RWPE2 (cell line): Measurements from ENCODE around the gene CHCHD6.
A peak's percentile ranks its signal among the peaks of the same experiment; 100 is the strongest.

ENCODE experiments used
- ATAC-seq: fragments of 200-7000 bp; cut with Tn5 transposase; 3 replicates; pipeline ENCODE4 v1.9.1; 2021; ENCODE audit warnings: low read depth
- DNase-seq: peaks from one replicate; pipeline ENCODE4 v3.0.0-alpha.2; 2020; ENCODE audit warnings: low spot score
- H3K27ac ChIP-seq: fragments of 450-650 bp; 2 replicates; pipeline ENCODE4 v1.5.1; 2017; ENCODE audit warnings: mild to moderate bottlenecking; ENCODE audit not compliant: poor library complexity, severe bottlenecking
- H3K27me3 ChIP-seq: fragments of 250-450 bp; sonication (Bioruptor Pico); 2 replicates; pipeline ENCODE4 v1.5.1; 2021; ENCODE audit warnings: mild to moderate bottlenecking, moderate library complexity; ENCODE audit not compliant: insufficient read depth, poor library complexity, severe bottlenecking
- H3K36me3 ChIP-seq: fragments of 250-450 bp; sonication (Bioruptor Pico); 2 replicates; pipeline ENCODE4 v1.5.1; 2020; ENCODE audit warnings: low read depth, mild to moderate bottlenecking, moderate library complexity
- H3K4me1 ChIP-seq: fragments of 250-450 bp; sonication (Bioruptor Pico); 2 replicates; pipeline ENCODE4 v1.5.1; 2021; ENCODE audit warnings: mild to moderate bottlenecking, moderate library complexity; ENCODE audit not compliant: insufficient read depth, poor library complexity, severe bottlenecking
- H3K4me3 ChIP-seq: fragments of 250-450 bp; sonication (Bioruptor Pico); 2 replicates; pipeline ENCODE4 v1.5.1; 2021; ENCODE audit warnings: mild to moderate bottlenecking, moderate library complexity; ENCODE audit not compliant: severe bottlenecking
- H3K9me3 ChIP-seq: fragments of 250-450 bp; sonication (Bioruptor Pico); 2 replicates; pipeline ENCODE4 v1.5.1; 2021; ENCODE audit warnings: mild to moderate bottlenecking, moderate library complexity; ENCODE audit not compliant: severe bottlenecking
- CTCF ChIP-seq: fragments of 450-650 bp; IDR thresholded peaks from one replicate; pipeline ENCODE4 v1.5.1; 2017; ENCODE audit warnings: mild to moderate bottlenecking, moderate library complexity; ENCODE audit not compliant: poor library complexity, severe bottlenecking

Gene CHCHD6

GRCh38 chr3:126995926-126996512, 292.0 kb downstream of the CHCHD6 start:
- DNase-seq (no peak), ATAC-seq (no peak)
- Histone ChIP-seq H3K36me3 (peaks cover 38% of the 10 kb centered on the region), H3K27me3 (no peaks in the 10 kb centered on the region), H3K4me3 (no peak overlapping the region), H3K9me3 (no peaks in the 10 kb centered on the region), H3K27ac (no peak overlapping the region), H3K4me1 (peaks cover 5% of the 10 kb centered on the region)
- no peak for TF ChIP-seq CTCF

- H3K27me3 ChIP-seq, result no peaks in the 10 kb centered on the region
- H3K4me1 ChIP-seq, result peaks cover 10% of the 10 kb centered on the region
- TF ChIP-seq CTCF, result no peak
- ATAC-seq (no peak), DNase-seq (no peak)
- peaks cover 31% of the 10 kb centered on the region for H3K36me3 ChIP-seq
- no peaks in the 10 kb centered on the region for H3K9me3 ChIP-seq
- no peak overlapping the region for H3K4me3 ChIP-seq
- no peak overlapping the region for H3K27ac ChIP-seq
Observed at GRCh38 chr3:126996905-126997304, 292.9 kb downstream of the CHCHD6 start.

GRCh38 chr3:126997455-126998038, 293.5 kb downstream of the CHCHD6 start:
- Histone ChIP-seq H3K27ac (peak overlapping the region; percentile 14), H3K36me3 (peaks cover 31% of the 10 kb centered on the region), H3K27me3 (no peaks in the 10 kb centered on the region), H3K9me3 (no peaks in the 10 kb centered on the region), H3K4me1 (peaks cover 16% of the 10 kb centered on the region), H3K4me3 (no peak overlapping the region)
- TF ChIP-seq CTCF, result no peak
- ATAC-seq (no peak), DNase-seq (no peak)

GRCh38 chr3:126998320-126998719, 294.3 kb downstream of the CHCHD6 start:
- peaks cover 26% of the 10 kb centered on the region for H3K36me3 ChIP-seq
- peak overlapping the region; percentile 14 for H3K27ac ChIP-seq
- H3K4me1 ChIP-seq, result peaks cover 19% of the 10 kb centered on the region
- TF ChIP-seq CTCF, result no peak
- no peak for ATAC-seq
- H3K4me3 ChIP-seq, result no peak overlapping the region
- no peaks in the 10 kb centered on the region for H3K9me3 ChIP-seq
- H3K27me3 ChIP-seq, result no peaks in the 10 kb centered on the region
- DNase-seq, result no peak

- TF ChIP-seq CTCF, result no peak
- H3K4me3 ChIP-seq, result no peak overlapping the region
- H3K9me3 ChIP-seq, result no peaks in the 10 kb centered on the region
- peaks cover 24% of the 10 kb centered on the region for H3K36me3 ChIP-seq
- DNase-seq (no peak), ATAC-seq (no peak)
- H3K4me1 ChIP-seq, result peaks cover 19% of the 10 kb centered on the region
- H3K27ac ChIP-seq, result peak overlapping the region; percentile 14
- H3K27me3 ChIP-seq, result no peaks in the 10 kb centered on the region
Observed at GRCh38 chr3:126998728-126999127, 294.7 kb downstream of the CHCHD6 start.
